ENCODE results near the gene PRRT1B. TPM values are rescaled to one million over a fixed set of nuclear protein-coding genes. Genes with fewer than 3 reads are reported as not detected.

PRRT1B gene
- total and polyA plus RNA-seq, 2 donors (not counting 1 experiment from before 2014, with no cell fraction given): not detected

DNA sequence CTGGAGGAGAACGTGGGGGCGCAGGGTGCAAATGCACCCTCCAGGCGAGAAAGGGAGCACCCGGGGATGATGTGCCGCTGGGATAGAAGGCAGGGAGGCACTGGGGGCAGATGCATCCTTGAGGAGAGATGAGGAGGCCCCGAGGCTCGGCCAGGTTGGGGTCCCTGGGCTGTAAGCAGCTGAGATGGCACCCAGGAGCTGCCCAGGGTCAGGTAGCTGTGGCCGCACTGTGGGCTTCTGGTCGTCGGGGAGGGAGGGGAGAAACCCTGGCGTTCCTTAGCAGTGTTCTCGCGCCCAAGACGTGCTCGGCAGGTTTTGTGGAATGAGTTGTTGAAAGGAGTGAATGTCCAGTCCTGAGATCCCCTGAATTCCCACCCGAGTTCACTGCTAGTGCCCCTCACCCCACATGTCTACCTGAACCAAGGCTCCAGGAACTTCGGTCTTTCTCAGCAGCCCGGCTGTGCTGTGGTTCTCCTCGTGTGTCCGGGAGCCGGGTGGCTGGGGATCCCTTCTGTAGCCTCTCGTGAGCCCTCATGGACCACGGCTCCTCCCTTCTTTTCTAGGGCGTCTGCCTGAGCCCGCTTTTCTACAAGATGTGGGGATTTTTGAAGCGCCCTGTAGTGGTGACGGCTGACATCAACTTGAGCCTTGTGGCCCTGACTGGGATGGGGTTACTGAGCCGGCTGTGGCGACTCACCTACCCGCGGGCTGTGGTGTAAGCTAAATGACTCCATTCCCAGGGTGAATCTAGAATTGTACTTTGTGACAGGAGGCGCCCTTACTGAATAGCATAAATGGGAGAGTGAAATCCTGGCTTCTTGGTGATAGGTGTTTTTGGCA, 41.5 kb upstream of the PRRT1B start:
- Mint-ChIP-seq H3K4me1 (peaks cover 24% of the 10 kb centered on the region), H3K27me3 (no peaks in the 10 kb centered on the region), H3K27ac (peak overlapping the region; percentile 85), H3K4me3 (peak overlapping the region; percentile 94), H3K9me3 (ENCODE audit: insufficient read depth) (no peaks in the 10 kb centered on the region)
- TF ChIP-seq, protein P1, sequence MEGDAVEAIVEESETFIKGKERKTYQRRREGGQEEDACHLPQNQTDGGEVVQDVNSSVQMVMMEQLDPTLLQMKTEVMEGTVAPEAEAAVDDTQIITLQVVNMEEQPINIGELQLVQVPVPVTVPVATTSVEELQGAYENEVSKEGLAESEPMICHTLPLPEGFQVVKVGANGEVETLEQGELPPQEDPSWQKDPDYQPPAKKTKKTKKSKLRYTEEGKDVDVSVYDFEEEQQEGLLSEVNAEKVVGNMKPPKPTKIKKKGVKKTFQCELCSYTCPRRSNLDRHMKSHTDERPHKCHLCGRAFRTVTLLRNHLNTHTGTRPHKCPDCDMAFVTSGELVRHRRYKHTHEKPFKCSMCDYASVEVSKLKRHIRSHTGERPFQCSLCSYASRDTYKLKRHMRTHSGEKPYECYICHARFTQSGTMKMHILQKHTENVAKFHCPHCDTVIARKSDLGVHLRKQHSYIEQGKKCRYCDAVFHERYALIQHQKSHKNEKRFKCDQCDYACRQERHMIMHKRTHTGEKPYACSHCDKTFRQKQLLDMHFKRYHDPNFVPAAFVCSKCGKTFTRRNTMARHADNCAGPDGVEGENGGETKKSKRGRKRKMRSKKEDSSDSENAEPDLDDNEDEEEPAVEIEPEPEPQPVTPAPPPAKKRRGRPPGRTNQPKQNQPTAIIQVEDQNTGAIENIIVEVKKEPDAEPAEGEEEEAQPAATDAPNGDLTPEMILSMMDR (IDR thresholded peaks at IDR 0.05): no peak
- no peak for TF ChIP-seq EZH2 (IDR thresholded peaks at IDR 0.05; ENCODE audit: borderline replicate concordance, insufficient read depth, low read depth, low read length, poor library complexity, severe bottlenecking)
- H3K9ac ChIP-seq (ENCODE audit: low read length): peak overlapping the region; percentile 94
- peak overlapping the region; percentile 98 for H2AFZ ChIP-seq (ENCODE audit: insufficient read depth, low read depth, low read length, poor library complexity, severe bottlenecking)
- no peaks in the 10 kb centered on the region for H3K27me3 ChIP-seq (replicated peaks in 1 of 4; ENCODE audit: control extremely low read depth in 1 of 4, control insufficient read depth in 3 of 4, insufficient read depth in 4 of 4, low read length in 3 of 4)
- H3K4me3 ChIP-seq (ENCODE audit: control extremely low read depth in 1 of 5, extremely low read depth in 1 of 5, insufficient read depth in 1 of 5, low read depth in 2 of 5, low read length in 4 of 5): peak overlapping the region; percentile 61 to 92 (median 86)
- peaks cover 11 to 22% of the 10 kb centered on the region in 2 donors for H3K4me1 ChIP-seq (ENCODE audit: control insufficient read depth in 2 of 2, insufficient read depth in 2 of 2, low read length in 2 of 2)
- peaks cover 0 to 7% of the 10 kb centered on the region in 2 experiments for H3K36me3 ChIP-seq (replicated peaks in 1 of 2; ENCODE audit: control extremely low read depth in 1 of 2, control insufficient read depth in 1 of 2, extremely low read depth in 1 of 2, insufficient read depth in 2 of 2, low read length in 1 of 2)
- CTCF ChIA-PET: interaction anchor here (0.7 to 1.8 kb wide), 4 partner anchors 70 to 240 kb away, joined by 3 to 5 read pairs (median 4); no protein-coding TSS in a partner anchor
- H4K20me1 ChIP-seq (ENCODE audit: control insufficient read depth, insufficient read depth, low read length, poor library complexity, severe bottlenecking): peaks cover 9% of the 10 kb centered on the region
- peaks cover 28% of the 10 kb centered on the region for H3K79me2 ChIP-seq (ENCODE audit: control insufficient read depth, insufficient read depth, low read length)
- intact Hi-C loops (cut with micrococcal nuclease): loop anchor here (5.0 to 10.0 kb wide), 2 partner anchors 123 to 241 kb away; partner anchors contain the start of gene RAPGEF1
- DNase-seq (peak; percentile 37), ATAC-seq (ENCODE audit: low read depth) (no peak)
- 42% methylated on average over 25 of the region's 32 CpGs for WGBS (ENCODE audit: insufficient coverage)
- POLR2A ChIA-PET: interaction anchor here (0.6 kb wide), 2 partner anchors 111 to 1250 kb away, joined by 3 to 5 read pairs; no protein-coding TSS in a partner anchor
- no peaks in the 10 kb centered on the region for H3K9me3 ChIP-seq (ENCODE audit: control extremely low read depth in 1 of 3, control insufficient read depth in 2 of 3, insufficient read depth in 1 of 3, low read length in 2 of 3)
- peak overlapping the region; percentile 96 for H3K4me2 ChIP-seq (replicated peaks; ENCODE audit: low read depth, low read length, poor library complexity, severe bottlenecking)
- H3K27ac ChIP-seq (ENCODE audit: low read length in 2 of 2): no peak overlapping the region

DNA sequence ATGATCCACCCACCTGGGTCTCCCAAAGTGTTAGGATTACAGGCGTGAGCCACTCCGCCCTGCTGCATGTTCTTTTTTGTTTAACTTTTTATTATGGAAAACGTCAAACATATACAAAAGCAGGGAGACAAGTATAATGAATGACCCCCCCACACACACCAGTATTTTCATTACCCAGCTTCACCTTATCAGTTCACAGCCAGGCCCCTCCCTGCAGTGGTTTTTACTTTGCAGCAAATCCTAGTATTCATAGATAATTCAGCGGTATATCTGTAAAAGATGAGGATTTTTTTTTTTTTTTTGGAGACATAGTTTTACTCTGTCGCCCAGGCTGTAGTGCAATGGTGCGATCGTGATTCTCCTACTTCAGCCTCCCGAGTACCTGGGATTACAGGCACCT, 40.3 kb upstream of the PRRT1B start:
- Histone ChIP-seq H4K20me1 (ENCODE audit: control insufficient read depth, insufficient read depth, low read length, poor library complexity, severe bottlenecking) (no peaks in the 10 kb centered on the region), H3K4me1 (ENCODE audit: control insufficient read depth in 2 of 2, insufficient read depth in 2 of 2, low read length in 2 of 2) (peaks cover 11 to 22% of the 10 kb centered on the region in 2 donors), H3K4me2 (replicated peaks; ENCODE audit: low read depth, low read length, poor library complexity, severe bottlenecking) (no peak overlapping the region), H3K9ac (ENCODE audit: low read length) (no peak overlapping the region), H3K79me2 (ENCODE audit: control insufficient read depth, insufficient read depth, low read length) (peaks cover 28% of the 10 kb centered on the region), H3K36me3 (replicated peaks in 1 of 2; ENCODE audit: control extremely low read depth in 1 of 2, control insufficient read depth in 1 of 2, extremely low read depth in 1 of 2, insufficient read depth in 2 of 2, low read length in 1 of 2) (peaks cover 0 to 6% of the 10 kb centered on the region in 2 experiments), H2AFZ (ENCODE audit: insufficient read depth, low read depth, low read length, poor library complexity, severe bottlenecking) (no peak overlapping the region), H3K27me3 (replicated peaks in 1 of 4; ENCODE audit: control extremely low read depth in 1 of 4, control insufficient read depth in 3 of 4, insufficient read depth in 4 of 4, low read length in 3 of 4) (no peaks in the 10 kb centered on the region), H3K4me3 (ENCODE audit: control extremely low read depth in 1 of 5, extremely low read depth in 1 of 5, insufficient read depth in 1 of 5, low read depth in 2 of 5, low read length in 4 of 5) (no peak overlapping the region), H3K27ac (ENCODE audit: low read length in 2 of 2) (no peak overlapping the region), H3K9me3 (ENCODE audit: control extremely low read depth in 1 of 3, control insufficient read depth in 2 of 3, insufficient read depth in 1 of 3, low read length in 2 of 3) (no peaks in the 10 kb centered on the region)
- Mint-ChIP-seq H3K4me1 (peaks cover 24% of the 10 kb centered on the region), H3K27ac (no peak overlapping the region), H3K4me3 (no peak overlapping the region), H3K27me3 (no peaks in the 10 kb centered on the region), H3K9me3 (ENCODE audit: insufficient read depth) (no peaks in the 10 kb centered on the region)
- ChIA-PET CTCF (no interaction called here), POLR2A (no interaction called here)
- ATAC-seq (ENCODE audit: low read depth) (no peak), DNase-seq (no peak)
- TF ChIP-seq, protein P1 (IDR thresholded peaks at IDR 0.05): no peak
- no peak for TF ChIP-seq EZH2 (IDR thresholded peaks at IDR 0.05; ENCODE audit: borderline replicate concordance, insufficient read depth, low read depth, low read length, poor library complexity, severe bottlenecking)
- intact Hi-C loops (cut with micrococcal nuclease): loop anchor here (10.0 kb wide), 1 partner anchor 240 kb away; the partner anchor contains the start of gene RAPGEF1
- WGBS (ENCODE audit: insufficient coverage): 83% methylated on average over 1 of the region's 8 CpGs
